ENCODE results near the gene HDAC4.

The HDAC4 gene

GRCh38 chr2:239229545-239230279 lies 171.1 kb downstream of the HDAC4 start:
- no peak for DNase-seq

GRCh38 chr2:239227661-239228371 lies 173.0 kb downstream of the HDAC4 start:
- DNase-seq: no peak

- no peak for DNase-seq
Observed at GRCh38 chr2:239226677-239227581, 173.9 kb downstream of the HDAC4 start.

- DNase-seq: no peak
Observed at GRCh38 chr2:239225871-239226561, 174.8 kb downstream of the HDAC4 start.

- no peak for DNase-seq
Observed at GRCh38 chr2:239225371-239225851, 175.4 kb downstream of the HDAC4 start.

- DNase-seq: no peak
Observed at GRCh38 chr2:239224955-239225354, 175.9 kb downstream of the HDAC4 start.

- DNase-seq: no peak
Observed at GRCh38 chr2:239224199-239224570, 176.6 kb downstream of the HDAC4 start.

- no peak for DNase-seq
Observed at GRCh38 chr2:239223310-239224198, 177.3 kb downstream of the HDAC4 start.

- no peak for DNase-seq
Observed at GRCh38 chr2:239222706-239223309, 178.0 kb downstream of the HDAC4 start.

- no peak for DNase-seq
Observed at GRCh38 chr2:239222312-239222660, 178.5 kb downstream of the HDAC4 start.

- DNase-seq: no peak
Observed at GRCh38 chr2:239220981-239221396, 179.8 kb downstream of the HDAC4 start.

GRCh38 chr2:239220341-239220740 lies 180.5 kb downstream of the HDAC4 start:
- DNase-seq: no peak

- DNase-seq: peak; percentile 44
Observed at GRCh38 chr2:239216614-239217273, 184.1 kb downstream of the HDAC4 start.

- no peak for DNase-seq
Observed at GRCh38 chr2:239215988-239216613, 184.7 kb downstream of the HDAC4 start.

GRCh38 chr2:239215136-239215925 lies 185.5 kb downstream of the HDAC4 start:
- DNase-seq: no peak

- DNase-seq: no peak
Observed at GRCh38 chr2:239214725-239215124, 186.1 kb downstream of the HDAC4 start.

GRCh38 chr2:239213643-239214101 lies 187.1 kb downstream of the HDAC4 start:
- DNase-seq: no peak

GRCh38 chr2:239212929-239213642 lies 187.7 kb downstream of the HDAC4 start:
- DNase-seq: no peak
